GM12892 (cell line): Measurements from ENCODE around the gene SLCO3A1.

Experiments used
- POLR2A ChIP-seq: IDR thresholded peaks from 2 replicates; pipeline ENCODE4 v1.6.1; 2011; ENCODE audit warnings: low read depth, low read length, control low read depth
- POLR2AphosphoS5 ChIP-seq: IDR thresholded peaks from 2 replicates; pipeline ENCODE4 v1.6.1; 2011; ENCODE audit warnings: low read depth, low read length, control low read depth

DNA sequence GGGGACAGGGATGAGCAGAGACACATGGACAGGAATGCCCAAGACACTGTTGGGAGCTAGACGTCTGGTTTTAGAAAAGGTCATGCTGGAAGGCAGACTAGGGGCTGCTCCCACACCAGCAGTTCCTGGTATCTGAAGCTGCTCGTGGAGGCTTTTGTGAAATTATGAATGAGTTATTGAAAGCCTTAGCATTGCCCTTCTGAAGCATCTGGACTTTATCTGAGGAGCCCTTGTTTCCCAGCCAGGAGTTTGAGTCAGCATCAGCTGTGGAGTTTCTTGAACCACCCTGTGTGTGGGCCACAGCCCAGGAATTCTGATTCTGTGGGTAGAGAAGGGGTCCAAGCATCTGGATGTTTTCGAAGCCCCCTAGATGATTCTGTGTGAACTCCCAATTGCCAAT is 258.7 kb downstream of the SLCO3A1 start:
- TF ChIP-seq POLR2A (no peak), POLR2AphosphoS5 (no peak)
